Prostate gland (tissue), 2 donors: ENCODE data around the gene PHF23. TPM values are rescaled to one million over a fixed set of nuclear protein-coding genes. Genes with fewer than 3 reads are reported as not detected.
A peak's percentile ranks its signal among the peaks of the same experiment; 100 is the strongest.

Experiments
- DNase-seq: peaks from one replicate; pipeline ENCODE4 v3.0.0-alpha.2; 2019; ENCODE audit warnings: low spot score
- H3K27ac ChIP-seq, 2 donors: fragments of 200-600 bp; sonication (generic); 2 replicates each; pipeline ENCODE4 v1.5.1; 2017 to 2019
- H3K27me3 ChIP-seq: fragments of 200-600 bp; sonication (generic); replicated peaks from 2 replicates; pipeline ENCODE4 v1.5.1; 2019; ENCODE audit not compliant: insufficient read depth
- H3K36me3 ChIP-seq, 2 donors: fragments of 200-600 bp; sonication (generic); 1 replicate in 1 of 2; 2 replicates in 1 of 2; pipeline versions ENCODE4 v1.5.1 to v1.8.1; 2017 to 2019
- H3K4me1 ChIP-seq: fragments of 200-600 bp; sonication (generic); replicated peaks from 2 replicates; pipeline ENCODE4 v1.5.1; 2019
- H3K4me3 ChIP-seq, 2 donors: fragments of 200-600 bp; sonication (generic); 2 replicates each; pipeline ENCODE4 v1.5.1; 2017 to 2019
- H3K9me3 ChIP-seq: fragments of 200-600 bp; sonication (generic); 2 replicates; pipeline ENCODE4 v1.5.1; 2017
- POLR2A ChIP-seq: fragments of 450-650 bp; IDR thresholded peaks from one replicate; pipeline ENCODE4 v1.6.1; 2016; ENCODE audit warnings: antibody characterized with exemption, mild to moderate bottlenecking
- POLR2AphosphoS5 ChIP-seq: sonication (generic); formaldehyde crosslinking; IDR thresholded peaks from one replicate; pipeline ENCODE4 v1.6.1; 2017; ENCODE audit warnings: antibody characterized with exemption
- WGBS: methylation state at CpG from one replicate; pipeline ENCODE4 v1.1.5; 2018; 5-methylcytosine and 5-hydroxymethylcytosine counted together
- intact Hi-C: fragments of 100-400 bp; cut with DNase I; formaldehyde crosslinking; loops from one replicate; pipeline ENCODE4 v1.14.2; 2022
- microRNA counts, 2 donors: library from miRNA; unstranded; fragments of <30 nt; microRNA quantifications; one replicate each; lab custom pipeline; 2016 to 2017
- microRNA-seq: library from miRNA; unstranded; fragments of <30 nt; microRNA quantifications from one replicate; pipeline ENCODE4, GENCODE V29; 2016
- small RNA-seq, 2 donors: library from RNA; depleted of rRNA; stranded (forward); fragments of <200 nt; gene quantifications; one replicate each; pipeline ENCODE3, GENCODE V24; 2016
- total RNA-seq, 2 donors: library from RNA; depleted of rRNA; stranded (reverse); fragments of >200 nt; gene quantifications; one replicate each; pipeline ENCODE4 v1.1.0, GENCODE V29; 2016
- TF ChIP-seq, protein P1 (sequence below), 4 experiments: fragments of 200-600 bp in 2 of 4; fragments of 450-650 bp in 2 of 4; sonication (generic) in 2 of 4; IDR thresholded peaks; 1 replicate in 3 of 4; 2 replicates in 1 of 4; pipeline ENCODE4 v1.5.1; 2016 to 2019; ENCODE audit warnings: antibody characterized with exemption in 4 of 4, mild to moderate bottlenecking in 2 of 4, moderate library complexity in 2 of 4

Gene PHF23
- total RNA-seq, 2 donors from 2014 or later, result 41.2 to 92.5 TPM

DNA sequence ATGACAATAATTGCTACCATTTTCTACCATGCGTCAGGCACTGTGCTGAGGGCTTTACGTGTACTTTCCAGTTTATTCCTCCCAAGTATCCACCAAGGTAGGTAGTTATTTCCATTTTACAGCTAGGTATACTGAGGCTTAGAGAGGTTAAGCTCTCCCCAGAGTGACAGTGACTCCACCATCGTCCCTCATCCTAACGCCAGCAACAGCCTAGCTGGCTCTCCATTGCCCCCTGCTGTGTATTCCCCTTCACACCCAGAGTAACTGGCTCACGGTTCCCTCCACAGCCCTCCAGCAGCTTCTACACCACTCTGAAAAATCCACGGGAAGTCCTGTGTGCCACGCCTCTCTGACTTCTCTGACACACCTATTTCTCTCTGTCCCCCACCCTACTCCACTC is 53.0 kb downstream of the PHF23 start:
- H3K36me3 ChIP-seq, result no peaks in the 10 kb centered on the region
- intact Hi-C loops, result no loop called here
- H3K27me3 ChIP-seq, result no peaks in the 10 kb centered on the region
- TF ChIP-seq POLR2AphosphoS5, result no peak
- TF ChIP-seq POLR2A, result no peak
- TF ChIP-seq, protein P1, sequence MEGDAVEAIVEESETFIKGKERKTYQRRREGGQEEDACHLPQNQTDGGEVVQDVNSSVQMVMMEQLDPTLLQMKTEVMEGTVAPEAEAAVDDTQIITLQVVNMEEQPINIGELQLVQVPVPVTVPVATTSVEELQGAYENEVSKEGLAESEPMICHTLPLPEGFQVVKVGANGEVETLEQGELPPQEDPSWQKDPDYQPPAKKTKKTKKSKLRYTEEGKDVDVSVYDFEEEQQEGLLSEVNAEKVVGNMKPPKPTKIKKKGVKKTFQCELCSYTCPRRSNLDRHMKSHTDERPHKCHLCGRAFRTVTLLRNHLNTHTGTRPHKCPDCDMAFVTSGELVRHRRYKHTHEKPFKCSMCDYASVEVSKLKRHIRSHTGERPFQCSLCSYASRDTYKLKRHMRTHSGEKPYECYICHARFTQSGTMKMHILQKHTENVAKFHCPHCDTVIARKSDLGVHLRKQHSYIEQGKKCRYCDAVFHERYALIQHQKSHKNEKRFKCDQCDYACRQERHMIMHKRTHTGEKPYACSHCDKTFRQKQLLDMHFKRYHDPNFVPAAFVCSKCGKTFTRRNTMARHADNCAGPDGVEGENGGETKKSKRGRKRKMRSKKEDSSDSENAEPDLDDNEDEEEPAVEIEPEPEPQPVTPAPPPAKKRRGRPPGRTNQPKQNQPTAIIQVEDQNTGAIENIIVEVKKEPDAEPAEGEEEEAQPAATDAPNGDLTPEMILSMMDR (IDR thresholded peaks at IDR 0.05), result no peak
- H3K4me1 ChIP-seq, result no peaks in the 10 kb centered on the region
- WGBS, result 61% methylated on average over 7 of the region's 7 CpGs
- no peaks in the 10 kb centered on the region for H3K9me3 ChIP-seq
- no peak overlapping the region for H3K4me3 ChIP-seq
- H3K27ac ChIP-seq, result no peak overlapping the region
- DNase-seq, result no peak

MicroRNAs within 50 kb of the gene (microRNA counts, 767-probe panel; counts per million panel counts)
- 0 to 431 counts per million in 2 donors for microRNA hsa-miR-324-3p (lab: Ali Mortazavi, UCI)
- microRNA hsa-miR-324-5p (lab: Ali Mortazavi, UCI), result 2,726 to 2,949 counts per million in 2 donors

Small RNAs within 50 kb of the gene (microRNA-seq; reads per million reads assigned to microRNA genes)
- 2,250 reads per million, percentile 91 among the genes with 10 or more reads in this experiment for gene MIR324

Small RNAs within 50 kb of the gene (small RNA-seq; reads per million reads assigned to genes)
- gene AC120057.4 (0 reads per million in 2 donors), gene MIR324 (8.8 to 14.4 reads per million in 2 donors), gene RF00019 (0 reads per million in 2 donors)

Other genes with a start within 250 kb of the PHF23 start
- gene ALOX12, start 243.4 kb downstream of the PHF23 start, total RNA-seq, result under 1 TPM; 0.27 to 0.62 TPM
- gene RNASEK, start 226.8 kb downstream of the PHF23 start, total RNA-seq, result 100 to 1,000 TPM; 348 to 418 TPM
- gene BCL6B, start 216.4 kb downstream of the PHF23 start, total RNA-seq, result 1 to 10 TPM in 1 of 2 donors, under 1 TPM in 1; 0.96 to 4.0 TPM
- gene SLC16A13, start 203.4 kb downstream of the PHF23 start, total RNA-seq, result 1 to 10 TPM; 1.7 to 1.8 TPM
- 1 to 10 TPM; 1.8 to 2.3 TPM for gene SLC16A11, start 195.4 kb downstream of the PHF23 start, total RNA-seq
- gene CLEC10A, start 159.2 kb downstream of the PHF23 start, total RNA-seq, result 1 to 10 TPM in 1 of 2 donors, under 1 TPM in 1; 0.55 to 5.7 TPM
- gene ASGR2, start 124.6 kb downstream of the PHF23 start, total RNA-seq, result under 1 TPM in 1 of 2 donors, not detected in 1; 0.41 TPM
- 1 to 10 TPM in 1 of 2 donors, under 1 TPM in 1; 0.50 to 9.4 TPM for gene ASGR1, start 60.1 kb downstream of the PHF23 start, total RNA-seq
- 10 to 100 TPM in 1 of 2 donors, 1 to 10 TPM in 1; 9.3 to 31.6 TPM for gene DLG4, start 19.6 kb downstream of the PHF23 start, total RNA-seq
- gene ACADVL, start 19.5 kb downstream of the PHF23 start, total RNA-seq, result 100 to 1,000 TPM; 589 to 593 TPM
- 100 to 1,000 TPM in 1 of 2 donors, 10 to 100 TPM in 1; 52.3 to 116 TPM for gene DVL2, start 4.9 kb downstream of the PHF23 start, total RNA-seq
- 100 to 1,000 TPM; 493 to 527 TPM for gene GABARAP, start 3.0 kb upstream of the PHF23 start, total RNA-seq
- 100 to 1,000 TPM in 1 of 2 donors, 10 to 100 TPM in 1; 61.2 to 107 TPM for gene CTDNEP1, start 12.3 kb upstream of the PHF23 start, total RNA-seq
- 10 to 100 TPM; 50.1 to 65.2 TPM for gene ELP5, start 12.8 kb upstream of the PHF23 start, total RNA-seq
- 10 to 100 TPM; 42.0 to 45.8 TPM for gene CLDN7, start 23.0 kb upstream of the PHF23 start, total RNA-seq
- gene SLC2A4, start 42.3 kb upstream of the PHF23 start, total RNA-seq, result 10 to 100 TPM; 13.8 to 27.4 TPM
- gene YBX2, start 55.2 kb upstream of the PHF23 start, total RNA-seq, result 10 to 100 TPM in 1 of 2 donors, under 1 TPM in 1; 0.64 to 49.1 TPM
- 100 to 1,000 TPM; 172 to 195 TPM for gene EIF5A, start 68.2 kb upstream of the PHF23 start, total RNA-seq
- gene GPS2, start 75.9 kb upstream of the PHF23 start, total RNA-seq, result 100 to 1,000 TPM in 1 of 2 donors, 10 to 100 TPM in 1; 88.4 to 140 TPM
- 10 to 100 TPM; 15.7 to 36.0 TPM for gene NEURL4, start 89.9 kb upstream of the PHF23 start, total RNA-seq
- gene ACAP1, start 97.1 kb upstream of the PHF23 start, total RNA-seq, result 1 to 10 TPM; 2.5 to 6.5 TPM
- gene KCTD11, start 112.7 kb upstream of the PHF23 start, total RNA-seq, result 10 to 100 TPM in 1 of 2 donors, 1 to 10 TPM in 1; 8.9 to 15.2 TPM
- gene TMEM95, start 115.7 kb upstream of the PHF23 start, total RNA-seq, result not detected
- gene TNK1, start 141.6 kb upstream of the PHF23 start, total RNA-seq, result 10 to 100 TPM in 1 of 2 donors, 1 to 10 TPM in 1; 9.9 to 28.4 TPM
- gene PLSCR3, start 155.1 kb upstream of the PHF23 start, total RNA-seq, result 10 to 100 TPM; 25.8 to 26.4 TPM
- 100 to 1,000 TPM in 1 of 2 donors, 10 to 100 TPM in 1; 63.0 to 192 TPM for gene TMEM256, start 164.6 kb upstream of the PHF23 start, total RNA-seq
- gene NLGN2, start 168.4 kb upstream of the PHF23 start, total RNA-seq, result 10 to 100 TPM in 1 of 2 donors, 1 to 10 TPM in 1; 8.6 to 16.2 TPM
- 1 to 10 TPM in 1 of 2 donors, not detected in 1; 3.6 TPM for gene SPEM1, start 180.9 kb upstream of the PHF23 start, total RNA-seq
- 1 to 10 TPM in 1 of 2 donors, not detected in 1; 5.3 TPM for gene SPEM2, start 186.2 kb upstream of the PHF23 start, total RNA-seq
- gene SPEM3, start 189.4 kb upstream of the PHF23 start, total RNA-seq, result under 1 TPM; 0.09 to 0.11 TPM
- 10 to 100 TPM in 1 of 2 donors, 1 to 10 TPM in 1; 9.9 to 10.3 TPM for gene TMEM102, start 196.0 kb upstream of the PHF23 start, total RNA-seq
- gene FGF11, start 200.1 kb upstream of the PHF23 start, total RNA-seq, result 1 to 10 TPM; 1.2 to 4.2 TPM
- gene CHRNB1, start 205.6 kb upstream of the PHF23 start, total RNA-seq, result 10 to 100 TPM in 1 of 2 donors, 1 to 10 TPM in 1; 6.9 to 10.4 TPM
- 10 to 100 TPM; 60.5 to 69.4 TPM for gene ZBTB4, start 240.2 kb upstream of the PHF23 start, total RNA-seq
- gene SLC35G6, start 242.0 kb upstream of the PHF23 start, total RNA-seq, result not detected
- gene POLR2A, start 244.9 kb upstream of the PHF23 start, total RNA-seq, result 100 to 1,000 TPM in 1 of 2 donors, 10 to 100 TPM in 1; 79.7 to 217 TPM